Endothelial cell of umbilical vein (primary cell): ENCODE data around the gene SNAI3. TPM values are rescaled to one million over a fixed set of nuclear protein-coding genes. Genes with fewer than 3 reads are reported as not detected.

Experiments used
- BruUV-seq: library from RNA; stranded (reverse); fragments of 400-500 nt; replicated peaks from 2 replicates; lab custom pipeline; 2021; lab: Mats Ljungman, UMichigan
- CTCF ChIA-PET: fragments of 300-600, 350-600 bp; sonication (Branson Sonifier 250); formaldehyde crosslinking; loops from one replicate; lab custom pipeline; 2021; ENCODE audit warnings: antibody characterized with exemption, inconsistent platforms; lab: Charles Lee
- POLR2A ChIA-PET: fragments of 300-600, 350-600 bp; sonication (Branson Sonifier 250); formaldehyde crosslinking; loops from one replicate; lab custom pipeline; 2021; ENCODE audit warnings: antibody characterized with exemption, inconsistent platforms; lab: Charles Lee
- DNase-seq: peaks from one replicate; pipeline ENCODE4 v3.0.0-alpha.2; 2011; ENCODE audit warnings: low read depth, low spot score
- FAIRE-seq: peaks from 2 replicates; lab custom pipeline; 2011; peaks lifted over from hg19 to GRCh38; lab: Jason Lieb, UNC
- H2AFZ ChIP-seq: 2 replicates; pipeline ENCODE4 v1.6.0; 2012; ENCODE audit warnings: low read depth, low read length, control low read depth, inconsistent platforms
- H3K27ac ChIP-seq: 2 replicates; pipeline ENCODE4 v1.5.1; 2011; ENCODE audit warnings: low read depth, mild to moderate bottlenecking, control low read depth, low read length, moderate library complexity; ENCODE audit not compliant: insufficient read depth
- H3K27me3 ChIP-seq, 2 experiments: 2 replicates each; pipeline versions ENCODE4 v1.6.0 to v1.6.1; 2011; ENCODE audit warnings: low read length in 2 of 2, mixed read lengths in 1 of 2; ENCODE audit not compliant: control insufficient read depth in 2 of 2, insufficient read depth in 2 of 2
- H3K36me3 ChIP-seq, 2 experiments: 2 replicates in 1 of 2; 3 replicates in 1 of 2; pipeline ENCODE4 v1.5.1; 2011; ENCODE audit warnings: low read length in 2 of 2, mild to moderate bottlenecking in 1 of 2, moderate library complexity in 1 of 2; ENCODE audit not compliant: control insufficient read depth in 2 of 2, insufficient read depth in 2 of 2; ENCODE audit errors: extremely low read depth in 1 of 2
- H3K4me1 ChIP-seq: 3 replicates; pipeline ENCODE4 v1.5.1; 2011; ENCODE audit warnings: mild to moderate bottlenecking, low read length; ENCODE audit not compliant: control insufficient read depth, insufficient read depth; ENCODE audit errors: extremely low read depth
- H3K4me2 ChIP-seq: 2 replicates; pipeline ENCODE4 v1.6.1; 2011; ENCODE audit warnings: low read length, control low read depth, mixed read lengths; ENCODE audit not compliant: insufficient read depth
- H3K4me3 ChIP-seq, 3 experiments: fragments of 200-600 bp in 1 of 3; sonication (generic), shearing (Covaris generic) in 1 of 3; replicated peaks in 1 of 3; 2 replicates each; pipeline ENCODE4 v1.5.1; 2011 to 2016; ENCODE audit warnings: control low read depth in 3 of 3, low read length in 3 of 3, mild to moderate bottlenecking in 2 of 3, inconsistent platforms in 1 of 3, low read depth in 1 of 3, moderate library complexity in 1 of 3; ENCODE audit not compliant: insufficient read depth in 1 of 3
- H3K79me2 ChIP-seq: 2 replicates; pipeline ENCODE4 v1.6.0; 2012; ENCODE audit warnings: low read length, inconsistent platforms; ENCODE audit not compliant: control insufficient read depth, insufficient read depth
- H3K9ac ChIP-seq: replicated peaks from 2 replicates; pipeline ENCODE3; 2011; ENCODE audit warnings: low read length, control low read depth; ENCODE audit not compliant: insufficient read depth; ENCODE audit errors: extremely low read depth
- H3K9me1 ChIP-seq: replicated peaks from 3 replicates; pipeline ENCODE4 v1.6.0; 2011; ENCODE audit warnings: mild to moderate bottlenecking, low read length; ENCODE audit not compliant: control insufficient read depth, insufficient read depth; ENCODE audit errors: extremely low read depth
- H3K9me3 ChIP-seq: replicated peaks from 2 replicates; pipeline ENCODE4 v1.5.1; 2012; ENCODE audit warnings: low read length, inconsistent platforms; ENCODE audit not compliant: control insufficient read depth, insufficient read depth
- H4K20me1 ChIP-seq: replicated peaks from 2 replicates; pipeline ENCODE3; 2011; ENCODE audit warnings: mild to moderate bottlenecking, low read length; ENCODE audit not compliant: control insufficient read depth, insufficient read depth; ENCODE audit errors: extremely low read depth
- EZH2 ChIP-seq: IDR thresholded peaks from 2 replicates; pipeline ENCODE4 v1.6.1; 2012; ENCODE audit warnings: borderline replicate concordance, low read depth, mild to moderate bottlenecking, moderate library complexity, low read length, inconsistent platforms; ENCODE audit not compliant: severe bottlenecking
- GATA2 ChIP-seq: IDR thresholded peaks from 2 replicates; pipeline ENCODE4 v1.7.0; 2011; ENCODE audit warnings: low read depth, mild to moderate bottlenecking, moderate library complexity, mixed read lengths, low read length; ENCODE audit not compliant: insufficient read length, insufficient read depth
- MYC ChIP-seq: IDR thresholded peaks from one replicate; pipeline ENCODE4 v1.6.1; 2011; ENCODE audit warnings: mild to moderate bottlenecking, low read depth, low read length
- POLR2A ChIP-seq: IDR thresholded peaks from 2 replicates; pipeline ENCODE4 v1.6.1; 2012; ENCODE audit warnings: low read depth, mild to moderate bottlenecking, control low read depth, low read length
- dilution Hi-C: fragments of 300-500 bp; cut with MboI; formaldehyde crosslinking; loops from one replicate; pipeline ENCODE4 v1.15.0; 2019; ENCODE audit warnings: low sequenced_read_pairs; ENCODE audit not compliant: extremely low pct_ligation_motif_present
- intact Hi-C: fragments of 100-400 bp; cut with micrococcal nuclease; formaldehyde crosslinking; loops from one replicate; pipeline ENCODE4 v1.10.0; 2022
- polyA plus RNA-seq, 4 experiments: library from polyadenylated mRNA; depleted of rRNA in 3 of 4; stranded (reverse) in 3 of 4; unstranded in 1 of 4; fragments of >200 nt; gene quantifications; 2 replicates each; pipeline versions ENCODE4 v1.2.1 to v1.2.3, GENCODE V29; 2011 to 2012; ENCODE audit warnings: missing spikeins in 1 of 4
- total RNA-seq: library from RNA; stranded (reverse); gene quantifications from 2 replicates; pipeline ENCODE4 v1.2.3, GENCODE V29; 2021
- TF ChIP-seq, protein P1 (sequence below): IDR thresholded peaks from 2 replicates; pipeline ENCODE4 v1.6.1; 2011; ENCODE audit not compliant: insufficient read depth, insufficient read length

SNAI3 gene
- total and polyA plus RNA-seq, 2 donors (not counting 3 experiments of a cell fraction or from before 2014, with no cell fraction given), result 0.30 to 0.31 TPM

DNA sequence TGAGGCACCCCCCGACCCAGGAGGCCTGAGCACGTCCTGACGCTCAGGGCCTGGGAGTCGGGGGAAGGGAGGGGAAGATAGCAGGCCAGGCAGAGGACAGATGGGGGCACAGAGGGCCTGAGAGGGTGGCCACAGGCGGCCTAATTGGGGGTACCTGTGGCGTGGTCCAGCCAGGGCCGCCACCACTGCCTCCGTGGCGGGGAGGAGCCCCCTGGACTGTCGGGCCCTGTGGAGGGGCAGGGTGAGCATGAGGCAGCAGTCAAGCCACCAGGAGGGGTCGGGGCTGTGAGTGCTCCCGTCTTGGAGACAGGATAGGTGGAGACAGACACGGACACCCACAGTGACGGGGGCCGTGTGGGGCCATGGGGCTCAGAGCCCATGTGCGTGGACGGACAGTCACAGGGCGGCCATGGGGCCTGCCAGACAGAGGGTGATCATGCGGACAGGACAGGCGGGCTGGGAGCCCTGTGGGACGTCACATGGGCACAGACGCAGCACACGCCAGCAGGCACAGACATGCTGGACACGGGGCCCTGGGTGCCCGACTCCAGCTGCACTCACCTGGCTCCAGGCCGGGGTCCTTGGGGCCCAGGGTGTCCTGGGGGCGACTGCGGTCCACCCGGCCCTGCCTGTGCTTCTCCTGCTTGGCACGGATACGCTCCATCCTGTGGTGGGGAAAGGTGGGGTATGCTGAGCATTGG lies 38.7 kb upstream of the SNAI3 start:
- intact Hi-C loops (no loop called here), dilution Hi-C loops (no loop called here)
- no TSS peak for BruUV-seq
- H4K20me1 ChIP-seq, result no peaks in the 10 kb centered on the region
- DNase-seq (no peak), FAIRE-seq (no peak)
- ChIA-PET CTCF (no interaction called here), POLR2A (no interaction called here)
- H3K79me2 ChIP-seq, result peaks cover 2% of the 10 kb centered on the region
- peaks cover 15 to 73% of the 10 kb centered on the region in 2 experiments for H3K36me3 ChIP-seq
- no peak overlapping the region for H3K4me3 ChIP-seq
- TF ChIP-seq EZH2 (no peak), GATA2 (no peak), POLR2A (no peak), MYC (no peak)
- H3K4me1 ChIP-seq, result no peaks in the 10 kb centered on the region
- no peaks in the 10 kb centered on the region for H3K9me3 ChIP-seq
- no peak overlapping the region for H3K9ac ChIP-seq
- H3K27ac ChIP-seq, result no peak overlapping the region
- H2AFZ ChIP-seq, result no peak overlapping the region
- H3K9me1 ChIP-seq, result no peaks in the 10 kb centered on the region
- no peak overlapping the region for H3K4me2 ChIP-seq
- no peaks in the 10 kb centered on the region for H3K27me3 ChIP-seq

DNA sequence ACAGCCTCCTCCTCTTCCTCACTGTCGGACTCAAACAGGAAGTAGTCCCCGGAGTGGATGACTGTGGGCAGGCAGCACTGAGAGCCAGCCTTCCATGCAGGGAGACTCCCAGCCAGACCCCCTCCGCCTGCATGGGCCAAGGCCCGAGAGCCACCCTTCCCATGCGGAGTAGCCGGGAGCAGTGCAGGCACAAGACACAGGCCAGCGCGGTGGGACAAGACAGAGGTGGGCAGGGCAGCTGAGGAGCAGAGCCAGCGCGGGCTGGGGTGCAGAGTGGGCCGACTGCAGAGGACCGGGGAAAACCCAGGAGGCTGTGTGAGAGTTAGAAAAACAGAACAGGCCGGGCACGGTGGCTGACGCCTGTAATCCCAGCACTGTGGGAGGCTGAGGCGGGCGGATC lies 37.6 kb upstream of the SNAI3 start:
- Histone ChIP-seq H3K4me3 (no peak overlapping the region), H3K4me1 (no peaks in the 10 kb centered on the region), H3K9me3 (no peaks in the 10 kb centered on the region), H3K27ac (no peak overlapping the region), H3K9ac (no peak overlapping the region), H3K79me2 (no peaks in the 10 kb centered on the region), H2AFZ (no peak overlapping the region), H3K36me3 (peaks cover 18 to 79% of the 10 kb centered on the region in 2 experiments), H3K4me2 (no peak overlapping the region), H3K27me3 (no peaks in the 10 kb centered on the region), H3K9me1 (no peaks in the 10 kb centered on the region), H4K20me1 (no peaks in the 10 kb centered on the region)
- TF ChIP-seq, protein P1, sequence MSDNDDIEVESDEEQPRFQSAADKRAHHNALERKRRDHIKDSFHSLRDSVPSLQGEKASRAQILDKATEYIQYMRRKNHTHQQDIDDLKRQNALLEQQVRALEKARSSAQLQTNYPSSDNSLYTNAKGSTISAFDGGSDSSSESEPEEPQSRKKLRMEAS, result no peak
- intact Hi-C loops, result no loop called here
- POLR2A ChIA-PET, result no interaction called here
- dilution Hi-C loops, result no loop called here
- CTCF ChIA-PET, result interaction anchor here (4.1 kb wide), 1 partner anchor 13 kb away, joined by 19 read pairs; no protein-coding TSS in a partner anchor
- BruUV-seq, result no TSS peak
- DNase-seq (no peak), FAIRE-seq (no peak)
